Activated T-helper 1 cell treated with Interleukin-2 at 50 U/mL for 16 hours (primary cell): Measurements from ENCODE around the gene NECTIN2.
"Not testable (repeated sequence)": the region's sequence is repeated elsewhere in the genome, so short reads cannot be mapped to it uniquely, and the experiment has no call there.

Experiments
- DNase-seq: peaks from one replicate; pipeline ENCODE4 v3.0.0-alpha.2; 2020; ENCODE audit warnings: low read depth

NECTIN2 gene

DNA sequence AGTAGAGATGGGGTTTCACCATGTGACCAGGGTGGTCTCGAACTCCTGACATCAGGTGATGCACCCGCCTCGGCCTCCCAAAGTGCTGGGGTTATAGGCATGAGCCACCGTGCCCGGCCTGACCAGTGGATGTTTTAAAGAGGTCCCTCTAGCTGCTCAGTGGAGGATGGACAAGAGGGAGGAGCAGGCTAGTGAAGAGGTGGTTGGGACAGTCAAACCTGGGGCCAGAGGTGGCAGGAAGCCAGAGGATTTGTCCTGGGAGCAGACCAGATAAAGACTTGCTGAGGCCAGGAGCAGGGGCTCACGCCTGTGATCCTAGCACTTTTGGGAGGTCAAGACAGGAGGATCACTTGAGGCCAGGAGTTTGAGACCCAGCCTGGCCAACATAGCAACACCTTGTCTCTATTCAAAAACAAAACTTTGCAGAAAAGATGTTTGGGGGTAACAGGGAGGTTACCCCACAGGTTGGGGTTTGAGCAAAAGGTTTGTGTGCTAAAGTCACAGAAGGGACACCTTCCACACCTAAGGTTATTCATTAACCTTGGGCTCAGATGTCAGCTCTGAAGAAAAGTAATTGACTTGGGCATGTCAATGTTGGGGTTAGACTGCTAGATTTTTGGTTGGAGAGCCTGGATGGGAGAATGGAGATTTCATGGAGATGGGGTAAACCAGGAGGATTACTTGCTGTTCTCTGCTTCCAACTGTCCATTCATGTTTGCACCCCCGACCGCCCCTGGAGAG, 28.2 kb upstream of the NECTIN2 start:
- DNase-seq: no peak

DNA sequence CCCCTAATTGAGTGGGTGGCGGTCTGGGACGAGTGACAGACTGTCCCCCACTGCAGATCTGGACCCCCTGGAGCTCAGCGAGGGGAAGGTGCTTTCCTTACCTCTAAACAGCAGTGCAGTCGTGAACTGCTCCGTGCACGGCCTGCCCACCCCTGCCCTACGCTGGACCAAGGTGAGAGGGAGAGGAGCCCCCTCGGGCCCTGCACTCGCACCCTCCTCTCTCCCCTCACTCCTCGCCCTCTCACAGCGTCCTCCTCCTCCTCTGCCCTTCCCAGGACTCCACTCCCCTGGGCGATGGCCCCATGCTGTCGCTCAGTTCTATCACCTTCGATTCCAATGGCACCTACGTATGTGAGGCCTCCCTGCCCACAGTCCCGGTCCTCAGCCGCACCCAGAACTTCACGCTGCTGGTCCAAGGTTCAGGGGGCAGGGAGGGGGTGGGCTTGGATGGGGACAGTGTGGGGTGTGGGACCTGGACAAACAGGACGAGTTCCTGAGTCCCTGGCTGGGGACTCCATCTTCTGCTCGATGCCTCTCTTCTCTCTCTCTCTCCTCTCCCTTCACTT, 27.5 kb upstream of the NECTIN2 start:
- DNase-seq: no peak

DNA sequence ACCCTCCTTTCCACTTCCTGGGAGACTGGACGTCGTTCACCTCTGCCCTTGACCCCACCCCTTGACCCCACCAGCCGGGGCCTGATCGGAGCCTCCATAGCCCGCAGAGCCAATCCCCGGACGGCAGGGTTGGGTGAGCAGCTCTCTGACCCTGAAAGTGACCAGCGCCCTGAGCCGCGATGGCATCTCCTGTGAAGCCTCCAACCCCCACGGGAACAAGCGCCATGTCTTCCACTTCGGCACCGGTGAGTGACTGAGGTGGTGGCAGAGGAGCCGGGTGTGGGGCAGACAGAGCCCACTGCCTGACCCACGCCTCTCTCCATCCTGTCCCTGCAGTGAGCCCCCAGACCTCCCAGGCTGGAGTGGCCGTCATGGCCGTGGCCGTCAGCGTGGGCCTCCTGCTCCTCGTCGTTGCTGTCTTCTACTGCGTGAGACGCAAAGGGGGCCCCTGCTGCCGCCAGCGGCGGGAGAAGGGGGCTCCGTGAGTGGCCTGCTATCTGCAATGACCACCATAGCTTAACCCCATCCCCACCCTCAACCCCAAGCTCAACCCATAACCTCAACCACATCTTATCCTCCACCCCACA, 26.8 kb upstream of the NECTIN2 start:
- DNase-seq: no peak

DNA sequence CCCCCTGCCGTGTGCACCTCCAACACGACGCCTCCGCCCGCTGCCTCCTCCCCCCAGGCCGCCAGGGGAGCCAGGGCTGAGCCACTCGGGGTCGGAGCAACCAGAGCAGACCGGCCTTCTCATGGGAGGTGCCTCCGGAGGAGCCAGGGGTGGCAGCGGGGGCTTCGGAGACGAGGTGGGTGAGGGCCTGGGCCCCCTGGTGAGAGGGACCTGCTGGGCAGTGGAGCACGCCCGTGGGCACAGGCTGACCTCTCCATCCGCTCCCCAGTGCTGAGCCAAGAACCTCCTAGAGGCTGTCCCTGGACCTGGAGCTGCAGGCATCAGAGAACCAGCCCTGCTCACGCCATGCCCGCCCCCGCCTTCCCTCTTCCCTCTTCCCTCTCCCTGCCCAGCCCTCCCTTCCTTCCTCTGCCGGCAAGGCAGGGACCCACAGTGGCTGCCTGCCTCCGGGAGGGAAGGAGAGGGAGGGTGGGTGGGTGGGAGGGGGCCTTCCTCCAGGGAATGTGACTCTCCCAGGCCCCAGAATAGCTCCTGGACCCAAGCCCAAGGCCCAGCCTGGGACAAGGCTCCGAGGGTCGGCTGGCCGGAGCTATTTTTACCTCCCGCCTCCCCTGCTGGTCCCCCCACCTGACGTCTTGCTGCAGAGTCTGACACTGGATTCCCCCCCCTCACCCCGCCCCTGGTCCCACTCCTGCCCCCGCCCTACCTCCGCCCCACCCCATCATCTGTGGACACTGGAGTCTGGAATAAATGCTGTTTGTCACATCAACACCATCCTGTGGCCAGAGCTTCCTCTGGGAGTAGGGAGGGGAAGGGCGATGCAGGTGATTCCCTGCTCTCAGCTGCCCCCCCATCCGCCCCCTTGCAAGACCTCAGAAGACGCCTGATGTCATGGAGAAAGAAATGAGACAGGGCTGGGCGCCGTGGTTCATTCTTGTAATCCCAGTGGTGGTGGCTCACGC, 25.2 kb upstream of the NECTIN2 start:
- DNase-seq: no peak

DNA sequence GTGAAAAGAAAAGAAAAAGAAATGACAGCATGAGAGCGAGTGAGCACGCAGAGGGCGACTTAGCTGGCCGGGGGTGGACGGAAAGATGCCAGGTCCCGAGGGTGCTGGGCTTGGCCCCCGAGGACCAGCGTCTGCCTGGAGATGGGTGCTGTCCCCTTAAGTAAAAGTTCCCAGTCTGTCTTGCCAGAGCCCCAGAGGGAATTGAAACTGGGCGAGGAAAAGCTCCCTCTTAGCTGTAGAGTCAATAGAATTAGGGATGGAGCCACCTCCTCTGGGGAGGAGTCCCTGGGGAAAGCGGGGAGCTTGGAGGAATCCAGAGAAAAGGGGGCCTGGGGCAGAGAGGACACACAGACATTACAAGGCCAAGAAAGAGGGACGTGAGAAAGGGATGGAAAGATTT, 23.9 kb upstream of the NECTIN2 start:
- no peak for DNase-seq

DNA sequence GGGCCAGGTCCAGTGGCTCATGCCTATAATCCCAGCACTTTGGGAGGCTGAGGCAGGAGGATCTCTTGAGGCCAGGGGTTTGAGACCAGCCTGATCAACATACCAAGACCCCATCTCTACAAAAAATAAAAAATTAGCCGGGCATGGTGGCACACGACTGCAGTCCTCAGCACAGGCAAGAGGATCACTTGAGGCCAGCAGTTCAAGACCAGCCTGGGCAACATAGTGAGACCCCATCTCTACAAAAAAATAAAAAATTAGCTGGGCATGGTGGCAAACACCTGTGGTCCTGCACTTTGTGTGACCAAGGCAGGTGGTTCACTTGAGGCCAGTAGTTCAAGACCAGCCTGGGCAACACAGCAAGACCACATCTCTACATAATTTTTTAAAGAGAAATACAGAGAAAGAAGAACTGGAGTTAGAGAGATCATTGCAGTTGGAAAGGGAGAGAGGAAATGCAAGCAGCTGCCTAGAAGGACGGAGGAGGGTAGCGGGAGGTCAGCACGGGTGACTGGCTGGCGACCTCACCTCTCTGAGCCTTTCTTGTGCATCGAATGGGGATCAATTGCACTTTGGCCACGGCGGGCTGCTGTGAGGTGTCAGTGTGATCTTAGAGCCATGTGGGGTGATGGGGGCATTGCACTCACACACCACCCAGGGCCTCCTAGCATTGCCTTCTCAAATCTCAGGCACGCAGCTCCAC, 23.3 kb upstream of the NECTIN2 start:
- DNase-seq: no peak

DNA sequence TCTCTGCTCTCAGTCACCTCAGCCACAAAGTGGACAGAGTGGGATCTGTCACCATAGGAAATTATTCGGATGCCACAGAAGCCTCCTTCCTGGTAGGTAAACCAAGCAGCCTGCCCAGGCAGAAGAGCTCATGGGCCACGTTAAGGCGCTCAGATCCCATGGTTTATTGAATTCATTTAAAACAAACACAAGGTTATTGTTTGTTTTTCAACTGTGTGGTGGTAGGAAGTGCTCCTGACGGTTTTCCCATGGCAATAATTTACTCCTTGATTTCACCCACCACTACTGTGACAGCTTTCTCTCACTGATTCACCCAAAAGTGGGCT, 22.8 kb upstream of the NECTIN2 start:
- DNase-seq: no peak

DNA sequence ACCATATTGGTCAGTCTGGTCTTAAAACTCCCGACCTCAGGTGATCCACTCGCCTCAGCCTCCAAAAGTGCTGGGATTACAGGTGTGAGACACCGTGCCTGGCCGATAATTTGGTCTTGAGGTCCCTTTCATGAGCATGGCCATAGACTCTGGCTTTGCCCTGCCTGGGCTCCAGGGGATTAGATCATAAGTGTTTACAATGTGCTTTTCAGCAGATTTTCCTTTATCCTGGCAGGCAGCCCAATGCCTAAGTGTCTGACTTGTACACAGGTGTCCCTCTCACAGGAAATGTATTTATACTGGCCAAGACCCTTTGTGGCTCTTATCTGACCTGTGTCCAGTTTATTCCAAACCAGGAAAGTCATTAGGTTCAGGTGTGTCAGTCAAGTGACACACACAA, 21.3 kb upstream of the NECTIN2 start:
- no peak for DNase-seq

DNA sequence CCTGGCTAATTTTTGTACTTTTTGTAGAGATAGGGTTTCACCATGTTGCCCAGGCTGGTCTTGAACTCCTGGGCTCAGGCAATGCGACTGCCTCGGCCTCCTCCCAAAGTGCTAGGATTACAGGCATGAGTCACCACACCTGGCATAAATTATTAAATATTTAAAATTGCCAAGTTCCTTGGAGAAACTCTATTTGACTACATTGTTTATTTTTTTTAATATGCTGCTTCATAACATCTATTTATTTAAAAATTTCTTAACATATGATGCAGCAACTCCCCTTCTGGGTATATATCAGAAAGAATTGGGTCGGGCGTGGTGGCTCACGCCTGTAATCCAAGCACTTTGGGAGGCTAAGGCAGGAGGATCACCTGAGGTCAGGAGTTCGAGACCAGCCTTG, 13.2 kb upstream of the NECTIN2 start:
- DNase-seq: not testable (repeated sequence)

DNA sequence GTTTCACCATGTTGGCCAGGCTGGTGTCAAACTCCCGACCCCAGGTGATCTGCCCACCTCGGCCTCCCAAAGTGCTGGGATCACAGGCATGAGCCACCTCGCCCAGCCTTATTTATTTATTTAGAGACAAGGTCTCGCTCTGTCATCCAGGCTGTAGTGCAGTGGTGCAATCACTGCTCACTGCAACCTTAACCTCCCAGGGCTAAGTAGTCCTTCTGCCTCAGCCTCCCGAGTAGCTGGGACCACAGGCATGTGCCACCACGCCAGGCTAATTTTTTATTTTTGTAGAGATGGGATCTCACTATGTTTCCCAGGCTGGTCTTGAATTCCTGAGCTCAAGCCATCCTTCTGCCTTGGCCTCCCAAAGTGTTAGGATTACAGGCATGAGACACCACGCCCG, 11.7 kb upstream of the NECTIN2 start:
- DNase-seq: not testable (repeated sequence)

DNA sequence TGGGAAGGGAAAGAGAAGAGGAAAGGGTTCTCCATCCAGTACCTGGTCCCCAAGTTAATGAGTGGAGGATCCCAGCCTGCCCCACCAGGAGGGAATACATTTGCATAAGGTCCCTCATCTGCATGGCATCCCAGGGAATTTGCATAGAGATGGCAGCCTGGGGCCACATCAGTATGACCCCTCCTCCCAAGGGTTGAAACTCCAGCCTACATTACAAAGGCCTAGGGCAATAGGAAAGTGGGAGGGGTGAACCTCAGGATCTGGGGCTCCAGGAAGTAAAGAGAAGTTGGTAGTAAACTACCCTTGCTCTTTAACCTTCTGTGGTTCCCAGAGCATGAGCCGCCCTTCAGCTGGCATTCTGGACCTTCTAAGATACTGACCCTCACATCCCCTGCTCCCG, 6.8 kb upstream of the NECTIN2 start:
- DNase-seq: no peak

DNA sequence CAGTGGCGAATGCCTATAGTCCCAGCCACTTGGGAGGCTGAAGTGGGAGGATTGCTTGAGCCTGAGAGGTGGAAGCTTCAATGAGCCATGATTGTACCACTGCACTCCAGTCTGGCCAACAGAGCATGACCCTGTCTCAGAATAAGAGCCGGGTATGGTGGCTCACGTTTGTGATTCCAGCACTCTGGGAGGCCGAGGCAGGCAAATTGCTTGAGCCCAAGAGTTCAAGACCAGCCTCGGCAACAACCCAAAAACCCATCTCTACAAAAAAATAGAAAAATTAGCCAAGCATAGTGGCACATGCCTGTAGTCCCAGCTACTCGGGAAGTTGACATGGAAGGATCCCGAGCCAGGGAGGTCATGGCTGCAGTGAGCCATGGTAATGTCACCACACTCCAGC, 5.3 kb upstream of the NECTIN2 start:
- DNase-seq: no peak

DNA sequence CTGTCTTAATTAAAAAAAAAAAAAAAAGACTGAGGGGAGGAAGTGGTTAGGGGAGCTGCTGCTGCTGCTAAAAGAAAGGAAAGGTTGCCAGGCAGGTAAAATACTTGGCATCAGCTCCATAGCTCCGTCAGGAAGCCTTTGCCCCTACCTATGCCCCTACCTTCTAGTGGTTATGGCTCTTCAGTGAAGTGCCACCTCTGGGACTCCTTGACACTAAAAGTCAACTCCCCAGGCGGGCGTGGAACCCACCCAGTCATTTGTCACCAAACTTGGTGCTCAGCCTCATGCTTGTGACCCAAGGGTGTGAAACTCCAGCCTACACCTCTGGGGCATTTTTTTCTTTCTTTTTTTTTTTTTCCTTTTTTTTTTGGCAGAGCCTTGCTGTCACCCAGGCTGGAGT, 4.9 kb upstream of the NECTIN2 start:
- no peak for DNase-seq

DNA sequence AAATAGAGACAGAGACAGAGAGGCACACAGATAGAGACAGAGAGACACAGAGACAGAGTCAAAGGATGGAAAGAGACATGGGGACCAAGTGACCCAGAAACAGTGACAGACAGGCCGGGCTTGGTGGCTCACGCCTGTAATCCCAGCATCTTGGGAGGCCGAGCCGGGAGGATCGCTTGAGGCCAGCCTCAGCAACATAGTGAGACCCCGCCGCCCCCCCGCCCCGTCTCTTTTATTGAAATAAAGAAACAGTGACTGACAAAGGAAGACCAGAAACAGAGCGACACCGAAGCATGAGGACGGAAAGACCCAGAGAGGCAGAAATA, 848 bp upstream of the NECTIN2 start:
- no peak for DNase-seq

DNA sequence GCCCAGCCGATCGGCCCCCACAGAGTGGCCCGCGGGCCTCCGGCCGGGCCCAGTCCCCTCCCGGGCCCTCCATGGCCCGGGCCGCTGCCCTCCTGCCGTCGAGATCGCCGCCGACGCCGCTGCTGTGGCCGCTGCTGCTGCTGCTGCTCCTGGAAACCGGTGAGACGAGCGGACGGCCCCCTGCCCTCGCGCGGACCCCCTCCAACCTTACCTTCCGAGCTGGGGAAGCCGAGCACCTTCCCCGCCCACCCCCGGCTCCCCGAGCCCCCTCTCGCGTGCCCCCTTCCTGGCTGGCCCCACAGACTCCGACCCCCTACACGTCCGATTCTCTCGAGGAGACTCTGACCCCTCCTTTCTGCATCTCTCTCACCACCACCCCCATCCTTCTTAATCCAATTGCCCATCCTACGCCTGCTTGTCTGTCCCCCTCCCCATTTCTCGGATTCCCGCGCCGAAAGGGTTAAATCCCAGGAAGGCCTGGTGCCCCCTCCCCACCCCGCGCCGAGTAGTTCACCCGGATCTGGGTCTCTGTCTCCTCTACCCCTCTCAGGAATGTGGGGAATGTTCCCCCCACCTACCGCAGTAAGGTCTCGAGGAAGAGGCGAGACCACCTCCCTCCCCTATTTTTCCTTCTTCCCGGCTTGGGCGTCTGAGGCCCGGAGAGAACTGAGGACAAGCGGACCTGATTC, 502 bp downstream of the NECTIN2 start:
- DNase-seq: no peak

DNA sequence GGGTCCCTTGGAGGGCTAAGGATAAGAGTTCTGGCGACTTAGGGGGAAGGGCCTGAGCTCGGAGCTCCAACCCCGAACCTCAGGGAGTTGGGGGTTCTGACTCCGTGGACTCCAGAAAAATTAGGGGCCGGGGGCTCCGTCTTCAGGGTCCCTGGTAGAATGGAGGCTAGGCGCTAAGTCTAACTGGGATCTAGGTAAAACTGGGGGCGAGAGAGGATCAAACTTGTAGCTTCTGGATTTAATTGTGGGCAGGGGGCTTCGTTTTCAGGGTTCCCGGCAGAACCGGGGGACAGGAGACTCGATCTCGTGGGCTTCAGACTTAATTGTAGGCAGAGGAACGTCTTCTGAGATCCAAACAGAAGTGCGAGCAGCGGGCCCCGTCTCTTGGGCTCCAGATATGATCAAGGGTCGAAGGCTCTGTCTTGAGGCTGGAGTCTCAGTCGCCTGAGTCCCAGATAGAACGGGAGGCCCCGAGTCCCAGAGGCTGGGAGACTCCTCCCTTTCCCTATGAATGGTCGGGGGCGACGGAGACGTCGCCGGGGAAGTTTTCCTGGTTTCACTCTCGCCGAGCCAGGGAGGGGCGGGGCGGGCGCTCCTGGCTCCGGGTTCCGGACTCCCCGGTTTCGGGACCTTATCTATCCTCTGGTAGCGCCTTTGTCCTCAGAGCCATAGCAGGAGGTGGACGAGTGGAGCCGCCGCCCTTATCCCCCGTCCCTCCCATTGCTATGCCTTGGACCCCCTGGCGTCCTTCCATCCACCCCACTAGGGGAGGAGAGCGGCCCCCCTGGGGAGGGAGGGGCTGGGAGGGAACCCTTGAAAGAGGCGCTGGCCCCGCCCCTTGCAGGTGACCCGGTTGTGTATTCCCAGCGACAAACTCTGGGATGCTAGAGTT, 1.3 kb downstream of the NECTIN2 start:
- DNase-seq: no peak

DNA sequence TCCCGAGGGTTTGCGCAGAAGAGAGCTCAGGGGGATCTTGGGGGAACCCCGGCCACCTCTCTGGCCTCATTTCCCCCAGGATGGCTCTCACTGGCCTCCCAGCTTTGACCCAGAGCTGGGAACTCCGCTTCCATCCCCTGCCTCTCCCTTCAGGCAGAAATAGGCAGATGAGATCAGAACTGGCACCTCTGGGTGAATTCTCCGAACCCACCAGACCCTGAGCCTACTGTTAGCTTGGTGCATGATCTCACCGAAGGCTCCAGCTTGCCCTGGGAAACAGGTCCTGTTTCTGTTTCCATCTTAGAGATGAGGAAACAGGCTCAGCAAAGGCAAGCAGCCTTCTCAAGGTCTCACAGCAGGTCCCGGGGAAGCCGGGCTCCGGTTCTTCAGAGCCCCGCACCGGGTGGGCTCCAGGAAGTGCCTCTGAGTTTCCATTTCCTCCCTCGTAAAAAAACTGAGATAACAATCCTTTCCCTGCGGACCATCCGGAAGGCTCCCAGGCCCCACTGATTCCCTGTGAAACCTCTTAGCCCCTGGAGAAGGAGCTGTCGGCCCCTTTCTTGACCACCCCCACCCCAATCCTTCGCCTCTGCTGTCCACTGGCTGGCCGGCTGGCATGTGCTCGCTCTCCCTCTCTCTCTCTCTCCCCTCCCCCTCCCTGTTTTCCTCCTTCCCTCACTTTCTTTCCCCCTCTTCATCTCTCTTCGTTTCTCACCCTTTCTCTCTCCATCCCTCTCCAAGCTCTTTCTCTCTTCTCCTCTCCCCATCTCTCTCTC, 2.1 kb downstream of the NECTIN2 start:
- DNase-seq: no peak

DNA sequence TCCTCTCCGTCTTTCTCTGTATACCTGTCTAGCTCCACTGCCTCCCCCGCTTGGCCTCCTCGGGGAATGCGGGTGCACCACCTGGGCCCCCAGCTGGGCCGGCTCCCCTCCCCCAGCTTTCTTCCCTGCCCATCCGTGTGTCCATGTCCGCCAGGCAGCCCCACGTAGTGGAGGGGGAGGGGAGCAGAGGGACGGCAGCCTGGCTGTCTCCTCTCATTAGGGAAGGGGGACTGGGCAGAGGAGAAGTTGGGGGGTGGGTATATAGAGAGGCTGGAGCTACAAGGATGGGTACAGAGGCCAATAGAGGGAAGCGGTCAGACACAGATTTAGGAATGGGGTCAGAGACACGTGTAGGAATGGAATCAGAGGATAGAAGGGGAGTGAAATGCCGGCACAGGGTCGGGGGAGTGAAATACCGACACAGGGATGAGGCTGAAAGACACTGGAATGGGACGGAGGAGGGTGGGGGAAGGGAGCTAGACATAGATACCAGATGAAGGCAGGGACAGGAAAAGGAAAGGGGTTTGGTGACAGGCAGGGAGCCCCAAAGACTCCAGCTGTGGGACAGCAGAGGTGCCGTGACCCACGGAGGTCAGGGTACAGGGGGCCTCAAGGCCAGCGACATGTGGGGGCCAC, 2.8 kb downstream of the NECTIN2 start:
- DNase-seq: no peak

DNA sequence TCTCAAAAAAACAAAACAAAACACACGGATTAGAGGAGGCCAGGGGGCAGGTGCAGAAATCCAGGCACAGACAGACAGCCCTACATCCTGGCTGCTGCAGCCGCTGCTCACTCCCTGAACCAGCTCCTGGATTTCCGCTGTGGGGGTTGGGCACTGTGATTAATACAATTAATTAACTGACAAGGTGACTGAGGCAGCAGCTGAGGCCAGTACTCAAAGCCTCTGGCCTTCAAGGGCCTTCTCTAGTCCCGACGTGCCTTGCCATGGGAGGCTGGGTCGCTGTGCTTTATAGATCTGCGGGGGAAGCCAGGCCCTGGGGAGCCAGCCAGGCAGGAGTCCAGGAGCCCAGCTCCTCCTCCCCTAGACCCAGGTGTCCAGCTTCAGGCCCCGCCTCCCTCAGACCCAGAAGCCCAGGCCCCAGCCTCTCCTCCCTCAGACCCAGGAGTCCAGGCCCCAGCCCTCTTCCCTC, 4.6 kb downstream of the NECTIN2 start:
- DNase-seq: no peak
